Measurements from ENCODE around the gene DAAM2. TPM values are rescaled to one million over a fixed set of nuclear protein-coding genes. Genes with fewer than 3 reads are reported as not detected.

The DAAM2 gene
- total RNA-seq, 1 donor from 2014 or later = 87.2 TPM

DNA sequence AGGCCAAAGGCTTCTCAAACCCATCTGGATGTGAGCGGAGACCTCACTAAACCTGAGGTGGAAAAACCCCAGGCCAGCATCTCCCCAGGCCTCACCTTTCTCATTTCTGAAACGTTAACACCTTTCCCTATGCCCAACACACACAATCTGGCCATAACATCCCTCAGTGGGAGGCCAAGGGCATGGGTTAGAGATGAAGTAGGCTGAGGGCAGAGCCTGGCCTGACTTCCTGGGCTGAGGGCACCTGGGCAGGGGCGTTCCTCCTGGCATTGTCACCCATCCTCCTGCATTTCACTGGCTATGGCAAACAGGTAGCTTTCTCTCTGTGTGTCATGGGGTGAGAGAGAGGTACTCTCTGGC is 133.7 kb downstream of the DAAM2 start:
- H3K27me3 Mint-ChIP-seq (ENCODE audit: unreplicated experiment) = no peaks in the 10 kb centered on the region
- H3K4me1 Mint-ChIP-seq (ENCODE audit: unreplicated experiment) = peaks cover 28% of the 10 kb centered on the region
- H3K9me3 Mint-ChIP-seq (ENCODE audit: unreplicated experiment) = no peaks in the 10 kb centered on the region

DNA sequence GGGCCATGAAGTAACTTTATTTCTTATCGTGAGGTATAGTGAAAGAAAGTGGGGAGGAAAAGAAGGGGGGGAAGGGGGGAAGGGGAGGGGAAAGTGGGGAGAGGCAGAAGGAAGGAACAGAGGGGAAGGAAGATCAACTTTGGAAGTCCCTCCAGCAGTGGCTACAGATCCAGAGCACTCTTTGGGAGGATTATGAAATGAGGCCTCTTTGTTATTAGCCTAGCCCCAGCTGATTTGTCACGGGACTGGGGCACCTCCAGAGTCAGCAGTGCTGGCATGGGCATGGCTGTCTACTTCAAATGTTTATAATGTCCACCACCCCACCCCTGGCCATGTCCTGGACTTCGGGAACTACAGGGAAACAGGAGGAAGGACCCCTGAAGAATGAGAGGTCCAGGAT is 134.5 kb downstream of the DAAM2 start:
- Mint-ChIP-seq H3K27me3 (ENCODE audit: unreplicated experiment) (no peaks in the 10 kb centered on the region), H3K4me1 (ENCODE audit: unreplicated experiment) (peaks cover 32% of the 10 kb centered on the region), H3K4me3 (ENCODE audit: unreplicated experiment) (no peak overlapping the region), H3K27ac (ENCODE audit: unreplicated experiment) (no peak overlapping the region), H3K36me3 (ENCODE audit: unreplicated experiment) (peaks cover 29% of the 10 kb centered on the region), H3K9me3 (ENCODE audit: unreplicated experiment) (no peaks in the 10 kb centered on the region)
- DNase-seq (ENCODE audit: extremely low spot score, unreplicated experiment) = no peak
- TF ChIP-seq, protein P1, sequence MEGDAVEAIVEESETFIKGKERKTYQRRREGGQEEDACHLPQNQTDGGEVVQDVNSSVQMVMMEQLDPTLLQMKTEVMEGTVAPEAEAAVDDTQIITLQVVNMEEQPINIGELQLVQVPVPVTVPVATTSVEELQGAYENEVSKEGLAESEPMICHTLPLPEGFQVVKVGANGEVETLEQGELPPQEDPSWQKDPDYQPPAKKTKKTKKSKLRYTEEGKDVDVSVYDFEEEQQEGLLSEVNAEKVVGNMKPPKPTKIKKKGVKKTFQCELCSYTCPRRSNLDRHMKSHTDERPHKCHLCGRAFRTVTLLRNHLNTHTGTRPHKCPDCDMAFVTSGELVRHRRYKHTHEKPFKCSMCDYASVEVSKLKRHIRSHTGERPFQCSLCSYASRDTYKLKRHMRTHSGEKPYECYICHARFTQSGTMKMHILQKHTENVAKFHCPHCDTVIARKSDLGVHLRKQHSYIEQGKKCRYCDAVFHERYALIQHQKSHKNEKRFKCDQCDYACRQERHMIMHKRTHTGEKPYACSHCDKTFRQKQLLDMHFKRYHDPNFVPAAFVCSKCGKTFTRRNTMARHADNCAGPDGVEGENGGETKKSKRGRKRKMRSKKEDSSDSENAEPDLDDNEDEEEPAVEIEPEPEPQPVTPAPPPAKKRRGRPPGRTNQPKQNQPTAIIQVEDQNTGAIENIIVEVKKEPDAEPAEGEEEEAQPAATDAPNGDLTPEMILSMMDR (IDR thresholded peaks at IDR 0.05) = no peak

More for the DNA sequence above, 133.7 kb downstream of the DAAM2 start:
- H3K27ac Mint-ChIP-seq (ENCODE audit: unreplicated experiment) = no peak overlapping the region
- no peak for DNase-seq (ENCODE audit: extremely low spot score, unreplicated experiment)
- TF ChIP-seq, protein P1 (IDR thresholded peaks at IDR 0.05) = no peak
- H3K4me3 Mint-ChIP-seq (ENCODE audit: unreplicated experiment) = no peak overlapping the region
- H3K36me3 Mint-ChIP-seq (ENCODE audit: unreplicated experiment) = peaks cover 29% of the 10 kb centered on the region

DNA sequence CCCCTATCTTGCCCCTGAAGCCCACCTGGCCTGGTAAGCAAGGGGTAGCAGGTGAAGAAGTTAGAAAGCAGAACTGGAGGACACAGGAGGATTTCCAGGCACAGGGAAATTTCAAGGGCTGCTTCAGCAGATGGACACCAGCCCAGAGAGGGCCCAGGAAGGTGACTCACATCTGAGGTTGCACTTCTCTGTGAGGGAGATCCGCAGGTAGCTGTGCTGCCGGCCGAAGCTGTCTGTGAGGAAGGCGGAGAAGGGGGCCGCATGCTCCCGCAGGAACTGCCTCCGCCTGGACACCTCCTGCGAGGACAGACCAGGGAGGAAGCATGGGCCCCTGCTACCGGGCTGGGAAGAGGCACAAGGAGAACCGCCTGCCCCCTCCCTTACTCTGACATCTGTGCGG is 135.0 kb downstream of the DAAM2 start:
- Mint-ChIP-seq H3K27me3 (ENCODE audit: unreplicated experiment) (no peaks in the 10 kb centered on the region), H3K4me1 (ENCODE audit: unreplicated experiment) (peaks cover 37% of the 10 kb centered on the region), H3K27ac (ENCODE audit: unreplicated experiment) (no peak overlapping the region), H3K9me3 (ENCODE audit: unreplicated experiment) (no peaks in the 10 kb centered on the region), H3K36me3 (ENCODE audit: unreplicated experiment) (peaks cover 26% of the 10 kb centered on the region), H3K4me3 (ENCODE audit: unreplicated experiment) (no peak overlapping the region)
- DNase-seq (ENCODE audit: extremely low spot score, unreplicated experiment) = no peak
- TF ChIP-seq, protein P1 (IDR thresholded peaks at IDR 0.05) = no peak

DNA sequence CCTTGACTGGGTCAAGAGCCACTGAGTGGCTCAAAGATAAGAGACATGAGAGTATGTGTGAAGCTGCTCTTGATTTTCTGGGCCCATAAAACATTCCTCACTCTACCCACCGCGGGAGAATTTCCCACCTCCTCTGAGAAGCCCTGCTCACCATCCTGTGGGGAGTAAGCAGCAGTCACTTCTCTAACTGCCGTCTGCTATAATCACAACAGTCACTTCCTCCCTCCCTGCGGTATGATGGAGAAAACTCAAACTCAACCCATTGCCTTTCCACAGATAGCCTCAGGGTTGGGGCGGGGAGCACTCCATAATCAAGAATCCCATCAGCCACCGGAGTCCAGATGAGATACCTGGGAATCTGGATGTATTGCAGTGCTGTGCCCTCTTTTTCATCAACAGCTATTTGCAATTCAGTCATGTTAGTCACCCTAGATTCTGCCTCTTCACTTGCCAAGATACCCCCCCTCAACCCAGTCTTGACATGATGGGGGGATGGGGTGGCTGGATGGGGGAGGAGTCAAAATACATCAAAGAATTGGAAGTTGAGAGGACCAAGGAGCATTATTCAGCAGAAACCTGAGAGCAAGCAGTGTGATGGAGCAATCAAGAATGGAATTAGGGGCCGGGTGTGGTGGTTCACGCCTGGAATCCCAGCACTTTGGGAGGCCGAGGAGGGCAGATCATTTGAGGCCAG is 137.0 kb downstream of the DAAM2 start:
- no peaks in the 10 kb centered on the region for H3K9me3 Mint-ChIP-seq (ENCODE audit: unreplicated experiment)
- TF ChIP-seq, protein P1 (IDR thresholded peaks at IDR 0.05) = no peak
- peak overlapping the region; percentile 48 for H3K27ac Mint-ChIP-seq (ENCODE audit: unreplicated experiment)
- H3K36me3 Mint-ChIP-seq (ENCODE audit: unreplicated experiment) = peaks cover 16% of the 10 kb centered on the region
- no peak overlapping the region for H3K4me3 Mint-ChIP-seq (ENCODE audit: unreplicated experiment)
- peaks cover 50% of the 10 kb centered on the region for H3K4me1 Mint-ChIP-seq (ENCODE audit: unreplicated experiment)
- no peaks in the 10 kb centered on the region for H3K27me3 Mint-ChIP-seq (ENCODE audit: unreplicated experiment)
- DNase-seq (ENCODE audit: extremely low spot score, unreplicated experiment) = no peak

DNA sequence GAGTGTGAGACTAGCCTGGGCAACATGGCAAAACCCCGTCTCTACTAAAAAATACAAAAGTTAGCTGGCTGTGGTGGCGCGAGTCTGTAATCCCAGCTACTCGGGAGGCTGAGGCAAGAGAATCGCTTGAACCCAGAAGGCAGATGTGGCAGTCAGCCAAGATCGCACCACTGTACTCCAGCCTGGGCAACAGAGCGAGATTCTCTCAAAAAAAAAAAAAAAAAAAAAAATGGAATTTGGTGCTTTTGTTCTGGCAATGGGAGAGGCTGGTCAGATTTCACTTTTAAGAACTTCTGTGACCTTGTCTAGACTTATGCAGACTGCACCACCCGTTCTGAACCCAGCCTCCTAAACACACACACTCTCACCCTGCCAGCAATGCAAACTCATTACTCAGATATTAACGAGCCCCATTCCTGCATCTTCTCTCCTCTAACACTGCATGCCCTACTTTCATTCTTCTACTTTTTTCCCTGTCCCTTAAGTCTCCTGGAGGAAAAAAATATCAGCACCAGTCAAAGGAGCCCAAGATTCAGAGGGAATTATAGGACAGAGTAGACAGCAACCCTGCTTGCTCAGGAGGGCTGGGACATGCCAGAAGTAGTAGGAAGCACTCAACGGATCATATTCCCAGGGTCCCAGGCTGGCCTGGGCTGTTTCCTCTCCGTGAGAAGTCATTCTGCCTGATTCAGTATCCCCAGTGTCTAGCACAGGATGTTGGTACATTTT is 137.7 kb downstream of the DAAM2 start:
- Mint-ChIP-seq H3K4me3 (ENCODE audit: unreplicated experiment) (no peak overlapping the region), H3K27me3 (ENCODE audit: unreplicated experiment) (no peaks in the 10 kb centered on the region), H3K4me1 (ENCODE audit: unreplicated experiment) (peaks cover 54% of the 10 kb centered on the region), H3K27ac (ENCODE audit: unreplicated experiment) (peak overlapping the region; percentile 59), H3K9me3 (ENCODE audit: unreplicated experiment) (no peaks in the 10 kb centered on the region), H3K36me3 (ENCODE audit: unreplicated experiment) (peaks cover 13% of the 10 kb centered on the region)
- TF ChIP-seq, protein P1 (IDR thresholded peaks at IDR 0.05) = no peak
- DNase-seq (ENCODE audit: extremely low spot score, unreplicated experiment) = no peak
